WTC11 (cell line): ENCODE data around the gene CACNA1D. TPM values are rescaled to one million over a fixed set of nuclear protein-coding genes. Genes with fewer than 3 reads are reported as not detected.
"Not testable (repeated sequence)": the region's sequence is repeated elsewhere in the genome, so short reads cannot be mapped to it uniquely, and the experiment has no call there.

Experiments
- ATAC-seq: fragments of 200-7000 bp; cut with Tn5 transposase; 2 replicates; pipeline ENCODE4 v1.10.0; 2021; ENCODE audit warnings: mild to moderate bottlenecking, moderate library complexity
- CTCF ChIA-PET: fragments of 300-600 bp; sonication (Branson Sonifier 250); formaldehyde crosslinking; loops from one replicate; lab custom pipeline; 2021; ENCODE audit warnings: antibody characterized with exemption; lab: Charles Lee
- POLR2A ChIA-PET: fragments of 350-600 bp; sonication (Branson Sonifier 250); formaldehyde crosslinking; loops from one replicate; lab custom pipeline; 2021; ENCODE audit warnings: antibody characterized with exemption; lab: Charles Lee
- DNase-seq: peaks from one replicate; pipeline ENCODE4 v3.0.0; 2021; ENCODE audit warnings: low spot score
- H3K27ac Mint-ChIP-seq: 2 replicates; pipeline ENCODE4 v1.8.0; 2021; ENCODE audit warnings: mixed read lengths
- H3K27me3 Mint-ChIP-seq: 2 replicates; pipeline ENCODE4 v1.8.0; 2021; ENCODE audit warnings: low read depth, mild to moderate bottlenecking, moderate library complexity, mixed read lengths
- H3K36me3 Mint-ChIP-seq: 2 replicates; pipeline ENCODE4 v1.8.0; 2021; ENCODE audit warnings: mixed read lengths
- H3K4me1 Mint-ChIP-seq: 2 replicates; pipeline ENCODE4 v1.8.0; 2022; ENCODE audit warnings: mixed read lengths
- H3K4me3 Mint-ChIP-seq: 2 replicates; pipeline ENCODE4 v1.8.0; 2021; ENCODE audit warnings: mild to moderate bottlenecking, moderate library complexity, mixed read lengths
- H3K9me3 Mint-ChIP-seq: 2 replicates; pipeline ENCODE4 v1.8.0; 2021; ENCODE audit warnings: mixed read lengths
- ELF4 ChIP-seq: sonication (generic); formaldehyde crosslinking; IDR thresholded peaks from 2 replicates; pipeline ENCODE4 v1.8.1; 2022; ENCODE audit warnings: low read depth, mild to moderate bottlenecking, moderate library complexity, missing genetic modification reagents
- GABPB1 ChIP-seq: sonication (generic); formaldehyde crosslinking; IDR thresholded peaks from 2 replicates; pipeline ENCODE4 v1.8.1; 2023; ENCODE audit warnings: mild to moderate bottlenecking, missing genetic modification reagents
- TEAD1 ChIP-seq: sonication (generic); formaldehyde crosslinking; IDR thresholded peaks from 2 replicates; pipeline ENCODE4 v1.8.0; 2022; ENCODE audit warnings: mild to moderate bottlenecking, missing genetic modification reagents
- ZNF138 ChIP-seq: sonication (generic); formaldehyde crosslinking; conservative IDR thresholded peaks from 2 replicates; pipeline ENCODE4 v1.8.1; 2022; ENCODE audit warnings: mild to moderate bottlenecking, moderate library complexity, missing genetic modification reagents
- ZNF317 ChIP-seq: sonication (generic); formaldehyde crosslinking; IDR thresholded peaks from 2 replicates; pipeline ENCODE4 v1.8.1; 2023; ENCODE audit warnings: low read depth, mild to moderate bottlenecking, moderate library complexity, missing genetic modification reagents, borderline replicate concordance
- ZNF423 ChIP-seq: fragments of 250-450 bp; sonication (Bioruptor Pico); IDR thresholded peaks from 2 replicates; pipeline ENCODE4 v2.1.2; 2022; ENCODE audit warnings: mild to moderate bottlenecking, moderate library complexity
- total RNA-seq: library from RNA; stranded (reverse); gene quantifications from 3 replicates; pipeline ENCODE4 v1.2.3, GENCODE V29; 2021
- TF ChIP-seq, protein P1 (sequence below): sonication (generic); formaldehyde crosslinking; conservative IDR thresholded peaks from 2 replicates; pipeline ENCODE4 v1.8.1; 2023; ENCODE audit warnings: mild to moderate bottlenecking, low read depth, missing genetic modification reagents, moderate library complexity
- TF ChIP-seq, protein P2 (sequence below): fragments of 250-450 bp; sonication (Bioruptor Pico); IDR thresholded peaks from 2 replicates; pipeline ENCODE4 v2.1.2; 2022; ENCODE audit warnings: mild to moderate bottlenecking, moderate library complexity
- TF ChIP-seq, protein P3 (sequence below): fragments of 250-450 bp; sonication (Bioruptor Pico); IDR thresholded peaks from 2 replicates; pipeline ENCODE4 v1.9.0; 2021; ENCODE audit warnings: mild to moderate bottlenecking
- TF ChIP-seq, protein P4 (sequence below): sonication (generic); formaldehyde crosslinking; IDR thresholded peaks from 2 replicates; pipeline ENCODE4 v1.8.0; 2022; ENCODE audit warnings: mild to moderate bottlenecking, missing genetic modification reagents
- TF ChIP-seq, protein P5 (sequence below): sonication (generic); formaldehyde crosslinking; IDR thresholded peaks from 2 replicates; pipeline ENCODE4 v1.8.1; 2023; ENCODE audit warnings: mild to moderate bottlenecking, missing genetic modification reagents
- TF ChIP-seq, protein P6 (sequence below): fragments of 200-600 bp; IDR thresholded peaks from 2 replicates; pipeline ENCODE4 v1.8.0; 2022; ENCODE audit warnings: antibody characterized with exemption
- TF ChIP-seq, protein P7 (sequence below): sonication (generic); formaldehyde crosslinking; IDR thresholded peaks from 2 replicates; pipeline ENCODE4 v1.8.0; 2023; ENCODE audit warnings: mild to moderate bottlenecking, missing genetic modification reagents
- TF ChIP-seq, protein P8 (sequence below): fragments of 250-450 bp; sonication (Bioruptor Pico); IDR thresholded peaks from 2 replicates; pipeline ENCODE4 v1.9.0; 2021; ENCODE audit warnings: mild to moderate bottlenecking, borderline replicate concordance

Gene CACNA1D
- total RNA-seq, 1 experiment from 2014 or later, result 2.3 TPM

DNA sequence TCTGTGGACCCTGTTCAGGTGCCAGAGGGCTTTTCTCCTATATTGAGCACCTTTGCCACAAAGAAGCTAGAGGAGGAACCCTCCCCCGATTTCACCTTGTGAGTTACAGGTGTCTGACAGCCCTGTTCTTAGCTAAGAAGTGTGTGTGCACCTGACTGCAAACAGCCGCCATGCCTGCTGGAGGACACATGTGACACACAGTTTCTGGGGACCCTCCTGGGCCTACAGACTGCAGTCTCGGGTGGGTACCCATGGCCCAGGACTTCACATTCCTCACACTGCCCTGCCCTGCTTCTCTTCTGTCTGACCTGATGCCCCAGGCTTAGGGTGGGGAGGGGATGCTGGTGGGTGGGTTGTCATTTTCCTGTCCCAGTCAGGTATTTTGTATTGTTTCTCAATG is 140.6 kb downstream of the CACNA1D start (continued):
- TF ChIP-seq, protein P1, sequence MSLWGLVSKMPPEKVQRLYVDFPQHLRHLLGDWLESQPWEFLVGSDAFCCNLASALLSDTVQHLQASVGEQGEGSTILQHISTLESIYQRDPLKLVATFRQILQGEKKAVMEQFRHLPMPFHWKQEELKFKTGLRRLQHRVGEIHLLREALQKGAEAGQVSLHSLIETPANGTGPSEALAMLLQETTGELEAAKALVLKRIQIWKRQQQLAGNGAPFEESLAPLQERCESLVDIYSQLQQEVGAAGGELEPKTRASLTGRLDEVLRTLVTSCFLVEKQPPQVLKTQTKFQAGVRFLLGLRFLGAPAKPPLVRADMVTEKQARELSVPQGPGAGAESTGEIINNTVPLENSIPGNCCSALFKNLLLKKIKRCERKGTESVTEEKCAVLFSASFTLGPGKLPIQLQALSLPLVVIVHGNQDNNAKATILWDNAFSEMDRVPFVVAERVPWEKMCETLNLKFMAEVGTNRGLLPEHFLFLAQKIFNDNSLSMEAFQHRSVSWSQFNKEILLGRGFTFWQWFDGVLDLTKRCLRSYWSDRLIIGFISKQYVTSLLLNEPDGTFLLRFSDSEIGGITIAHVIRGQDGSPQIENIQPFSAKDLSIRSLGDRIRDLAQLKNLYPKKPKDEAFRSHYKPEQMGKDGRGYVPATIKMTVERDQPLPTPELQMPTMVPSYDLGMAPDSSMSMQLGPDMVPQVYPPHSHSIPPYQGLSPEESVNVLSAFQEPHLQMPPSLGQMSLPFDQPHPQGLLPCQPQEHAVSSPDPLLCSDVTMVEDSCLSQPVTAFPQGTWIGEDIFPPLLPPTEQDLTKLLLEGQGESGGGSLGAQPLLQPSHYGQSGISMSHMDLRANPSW (CRISPR knock-in tag), result no peak
- TF ChIP-seq TEAD1 (CRISPR knock-in tag) (no peak), ZNF423 (CRISPR knock-in tag) (no peak), ZNF317 (CRISPR knock-in tag) (no peak), ZNF138 (CRISPR knock-in tag) (no peak)
- TF ChIP-seq, protein P2, sequence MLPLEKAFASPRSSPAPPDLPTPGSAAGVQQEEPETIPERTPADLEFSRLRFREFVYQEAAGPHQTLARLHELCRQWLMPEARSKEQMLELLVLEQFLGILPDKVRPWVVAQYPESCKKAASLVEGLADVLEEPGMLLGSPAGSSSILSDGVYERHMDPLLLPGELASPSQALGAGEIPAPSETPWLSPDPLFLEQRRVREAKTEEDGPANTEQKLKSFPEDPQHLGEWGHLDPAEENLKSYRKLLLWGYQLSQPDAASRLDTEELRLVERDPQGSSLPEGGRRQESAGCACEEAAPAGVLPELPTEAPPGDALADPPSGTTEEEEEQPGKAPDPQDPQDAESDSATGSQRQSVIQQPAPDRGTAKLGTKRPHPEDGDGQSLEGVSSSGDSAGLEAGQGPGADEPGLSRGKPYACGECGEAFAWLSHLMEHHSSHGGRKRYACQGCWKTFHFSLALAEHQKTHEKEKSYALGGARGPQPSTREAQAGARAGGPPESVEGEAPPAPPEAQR (CRISPR knock-in tag), result no peak
- TF ChIP-seq, protein P3, sequence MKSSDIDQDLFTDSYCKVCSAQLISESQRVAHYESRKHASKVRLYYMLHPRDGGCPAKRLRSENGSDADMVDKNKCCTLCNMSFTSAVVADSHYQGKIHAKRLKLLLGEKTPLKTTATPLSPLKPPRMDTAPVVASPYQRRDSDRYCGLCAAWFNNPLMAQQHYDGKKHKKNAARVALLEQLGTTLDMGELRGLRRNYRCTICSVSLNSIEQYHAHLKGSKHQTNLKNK, result no peak
- TF ChIP-seq, protein P4, sequence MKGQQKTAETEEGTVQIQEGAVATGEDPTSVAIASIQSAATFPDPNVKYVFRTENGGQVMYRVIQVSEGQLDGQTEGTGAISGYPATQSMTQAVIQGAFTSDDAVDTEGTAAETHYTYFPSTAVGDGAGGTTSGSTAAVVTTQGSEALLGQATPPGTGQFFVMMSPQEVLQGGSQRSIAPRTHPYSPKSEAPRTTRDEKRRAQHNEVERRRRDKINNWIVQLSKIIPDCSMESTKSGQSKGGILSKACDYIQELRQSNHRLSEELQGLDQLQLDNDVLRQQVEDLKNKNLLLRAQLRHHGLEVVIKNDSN (CRISPR knock-in tag), result no peak
- TF ChIP-seq, protein P5, sequence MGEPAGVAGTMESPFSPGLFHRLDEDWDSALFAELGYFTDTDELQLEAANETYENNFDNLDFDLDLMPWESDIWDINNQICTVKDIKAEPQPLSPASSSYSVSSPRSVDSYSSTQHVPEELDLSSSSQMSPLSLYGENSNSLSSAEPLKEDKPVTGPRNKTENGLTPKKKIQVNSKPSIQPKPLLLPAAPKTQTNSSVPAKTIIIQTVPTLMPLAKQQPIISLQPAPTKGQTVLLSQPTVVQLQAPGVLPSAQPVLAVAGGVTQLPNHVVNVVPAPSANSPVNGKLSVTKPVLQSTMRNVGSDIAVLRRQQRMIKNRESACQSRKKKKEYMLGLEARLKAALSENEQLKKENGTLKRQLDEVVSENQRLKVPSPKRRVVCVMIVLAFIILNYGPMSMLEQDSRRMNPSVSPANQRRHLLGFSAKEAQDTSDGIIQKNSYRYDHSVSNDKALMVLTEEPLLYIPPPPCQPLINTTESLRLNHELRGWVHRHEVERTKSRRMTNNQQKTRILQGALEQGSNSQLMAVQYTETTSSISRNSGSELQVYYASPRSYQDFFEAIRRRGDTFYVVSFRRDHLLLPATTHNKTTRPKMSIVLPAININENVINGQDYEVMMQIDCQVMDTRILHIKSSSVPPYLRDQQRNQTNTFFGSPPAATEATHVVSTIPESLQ (CRISPR knock-in tag), result no peak

DNA sequence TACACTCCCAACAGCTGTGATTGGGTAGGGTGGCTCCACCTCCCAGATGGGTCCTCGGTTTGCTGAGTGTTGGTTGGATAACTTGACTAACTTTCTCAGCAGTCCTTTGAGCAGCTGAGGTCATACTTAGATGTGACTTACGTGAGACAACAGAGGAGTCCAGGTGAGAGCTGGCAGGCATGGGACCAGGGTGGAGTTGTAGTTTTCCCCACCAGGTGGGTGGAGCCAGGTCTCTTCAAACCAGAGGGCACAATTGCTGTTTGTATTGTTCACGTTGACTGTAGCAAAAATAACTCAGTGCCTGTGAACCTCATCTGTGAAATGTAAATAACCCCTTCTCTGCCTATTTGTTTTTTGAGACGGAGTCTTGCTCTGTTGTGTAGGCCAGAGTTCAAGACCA is 144.4 kb downstream of the CACNA1D start:
- not testable (repeated sequence) for ATAC-seq

DNA sequence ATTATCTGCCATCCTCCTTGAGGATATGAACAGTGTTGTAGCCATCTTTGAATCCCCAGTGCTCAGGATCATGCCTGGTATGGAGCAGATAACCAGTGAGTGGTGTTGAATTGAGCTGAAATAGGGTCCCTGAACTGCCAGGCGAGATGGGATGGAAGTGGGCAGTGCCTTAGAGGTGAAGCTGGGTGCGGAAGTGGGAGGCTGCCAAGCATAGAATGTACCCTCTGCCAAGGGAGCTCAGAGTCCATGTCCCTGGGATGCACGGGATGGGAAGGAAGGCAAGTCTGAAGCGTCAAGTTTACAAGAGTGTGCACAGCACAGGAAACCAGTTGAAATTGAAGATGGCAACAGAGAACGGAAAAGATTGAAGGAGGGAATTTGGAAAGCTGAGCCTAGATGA is 147.0 kb downstream of the CACNA1D start:
- POLR2A ChIA-PET, result no interaction called here
- H3K27me3 Mint-ChIP-seq, result no peaks in the 10 kb centered on the region
- ATAC-seq (no peak), DNase-seq (no peak)
- CTCF ChIA-PET, result interaction anchor here (1.0 to 1.5 kb wide), 3 partner anchors 19 to 267 kb away, joined by 3 read pairs; no protein-coding TSS in a partner anchor
- H3K4me3 Mint-ChIP-seq, result no peak overlapping the region
- no peaks in the 10 kb centered on the region for H3K36me3 Mint-ChIP-seq
- no peaks in the 10 kb centered on the region for H3K9me3 Mint-ChIP-seq
- H3K4me1 Mint-ChIP-seq, result no peaks in the 10 kb centered on the region
- H3K27ac Mint-ChIP-seq, result no peak overlapping the region
- TF ChIP-seq GABPB1, result no peak
- TF ChIP-seq ELF4, result no peak
- TF ChIP-seq, protein P6, sequence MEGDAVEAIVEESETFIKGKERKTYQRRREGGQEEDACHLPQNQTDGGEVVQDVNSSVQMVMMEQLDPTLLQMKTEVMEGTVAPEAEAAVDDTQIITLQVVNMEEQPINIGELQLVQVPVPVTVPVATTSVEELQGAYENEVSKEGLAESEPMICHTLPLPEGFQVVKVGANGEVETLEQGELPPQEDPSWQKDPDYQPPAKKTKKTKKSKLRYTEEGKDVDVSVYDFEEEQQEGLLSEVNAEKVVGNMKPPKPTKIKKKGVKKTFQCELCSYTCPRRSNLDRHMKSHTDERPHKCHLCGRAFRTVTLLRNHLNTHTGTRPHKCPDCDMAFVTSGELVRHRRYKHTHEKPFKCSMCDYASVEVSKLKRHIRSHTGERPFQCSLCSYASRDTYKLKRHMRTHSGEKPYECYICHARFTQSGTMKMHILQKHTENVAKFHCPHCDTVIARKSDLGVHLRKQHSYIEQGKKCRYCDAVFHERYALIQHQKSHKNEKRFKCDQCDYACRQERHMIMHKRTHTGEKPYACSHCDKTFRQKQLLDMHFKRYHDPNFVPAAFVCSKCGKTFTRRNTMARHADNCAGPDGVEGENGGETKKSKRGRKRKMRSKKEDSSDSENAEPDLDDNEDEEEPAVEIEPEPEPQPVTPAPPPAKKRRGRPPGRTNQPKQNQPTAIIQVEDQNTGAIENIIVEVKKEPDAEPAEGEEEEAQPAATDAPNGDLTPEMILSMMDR, result no peak
- TF ChIP-seq, protein P7, sequence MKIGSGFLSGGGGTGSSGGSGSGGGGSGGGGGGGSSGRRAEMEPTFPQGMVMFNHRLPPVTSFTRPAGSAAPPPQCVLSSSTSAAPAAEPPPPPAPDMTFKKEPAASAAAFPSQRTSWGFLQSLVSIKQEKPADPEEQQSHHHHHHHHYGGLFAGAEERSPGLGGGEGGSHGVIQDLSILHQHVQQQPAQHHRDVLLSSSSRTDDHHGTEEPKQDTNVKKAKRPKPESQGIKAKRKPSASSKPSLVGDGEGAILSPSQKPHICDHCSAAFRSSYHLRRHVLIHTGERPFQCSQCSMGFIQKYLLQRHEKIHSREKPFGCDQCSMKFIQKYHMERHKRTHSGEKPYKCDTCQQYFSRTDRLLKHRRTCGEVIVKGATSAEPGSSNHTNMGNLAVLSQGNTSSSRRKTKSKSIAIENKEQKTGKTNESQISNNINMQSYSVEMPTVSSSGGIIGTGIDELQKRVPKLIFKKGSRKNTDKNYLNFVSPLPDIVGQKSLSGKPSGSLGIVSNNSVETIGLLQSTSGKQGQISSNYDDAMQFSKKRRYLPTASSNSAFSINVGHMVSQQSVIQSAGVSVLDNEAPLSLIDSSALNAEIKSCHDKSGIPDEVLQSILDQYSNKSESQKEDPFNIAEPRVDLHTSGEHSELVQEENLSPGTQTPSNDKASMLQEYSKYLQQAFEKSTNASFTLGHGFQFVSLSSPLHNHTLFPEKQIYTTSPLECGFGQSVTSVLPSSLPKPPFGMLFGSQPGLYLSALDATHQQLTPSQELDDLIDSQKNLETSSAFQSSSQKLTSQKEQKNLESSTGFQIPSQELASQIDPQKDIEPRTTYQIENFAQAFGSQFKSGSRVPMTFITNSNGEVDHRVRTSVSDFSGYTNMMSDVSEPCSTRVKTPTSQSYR (CRISPR knock-in tag), result no peak
- TF ChIP-seq, protein P8, sequence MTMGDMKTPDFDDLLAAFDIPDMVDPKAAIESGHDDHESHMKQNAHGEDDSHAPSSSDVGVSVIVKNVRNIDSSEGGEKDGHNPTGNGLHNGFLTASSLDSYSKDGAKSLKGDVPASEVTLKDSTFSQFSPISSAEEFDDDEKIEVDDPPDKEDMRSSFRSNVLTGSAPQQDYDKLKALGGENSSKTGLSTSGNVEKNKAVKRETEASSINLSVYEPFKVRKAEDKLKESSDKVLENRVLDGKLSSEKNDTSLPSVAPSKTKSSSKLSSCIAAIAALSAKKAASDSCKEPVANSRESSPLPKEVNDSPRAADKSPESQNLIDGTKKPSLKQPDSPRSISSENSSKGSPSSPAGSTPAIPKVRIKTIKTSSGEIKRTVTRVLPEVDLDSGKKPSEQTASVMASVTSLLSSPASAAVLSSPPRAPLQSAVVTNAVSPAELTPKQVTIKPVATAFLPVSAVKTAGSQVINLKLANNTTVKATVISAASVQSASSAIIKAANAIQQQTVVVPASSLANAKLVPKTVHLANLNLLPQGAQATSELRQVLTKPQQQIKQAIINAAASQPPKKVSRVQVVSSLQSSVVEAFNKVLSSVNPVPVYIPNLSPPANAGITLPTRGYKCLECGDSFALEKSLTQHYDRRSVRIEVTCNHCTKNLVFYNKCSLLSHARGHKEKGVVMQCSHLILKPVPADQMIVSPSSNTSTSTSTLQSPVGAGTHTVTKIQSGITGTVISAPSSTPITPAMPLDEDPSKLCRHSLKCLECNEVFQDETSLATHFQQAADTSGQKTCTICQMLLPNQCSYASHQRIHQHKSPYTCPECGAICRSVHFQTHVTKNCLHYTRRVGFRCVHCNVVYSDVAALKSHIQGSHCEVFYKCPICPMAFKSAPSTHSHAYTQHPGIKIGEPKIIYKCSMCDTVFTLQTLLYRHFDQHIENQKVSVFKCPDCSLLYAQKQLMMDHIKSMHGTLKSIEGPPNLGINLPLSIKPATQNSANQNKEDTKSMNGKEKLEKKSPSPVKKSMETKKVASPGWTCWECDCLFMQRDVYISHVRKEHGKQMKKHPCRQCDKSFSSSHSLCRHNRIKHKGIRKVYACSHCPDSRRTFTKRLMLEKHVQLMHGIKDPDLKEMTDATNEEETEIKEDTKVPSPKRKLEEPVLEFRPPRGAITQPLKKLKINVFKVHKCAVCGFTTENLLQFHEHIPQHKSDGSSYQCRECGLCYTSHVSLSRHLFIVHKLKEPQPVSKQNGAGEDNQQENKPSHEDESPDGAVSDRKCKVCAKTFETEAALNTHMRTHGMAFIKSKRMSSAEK, result no peak

More for the DNA sequence above, 144.4 kb downstream of the CACNA1D start:
- H3K36me3 Mint-ChIP-seq, POLR2A ChIA-PET, H3K27me3 Mint-ChIP-seq, H3K4me1 Mint-ChIP-seq, H3K9me3 Mint-ChIP-seq, H3K4me3 Mint-ChIP-seq, CTCF ChIA-PET, DNase-seq, H3K27ac Mint-ChIP-seq: not testable (repeated sequence)
